Measurements from ENCODE around the gene FAM131A.

The FAM131A gene

DNA sequence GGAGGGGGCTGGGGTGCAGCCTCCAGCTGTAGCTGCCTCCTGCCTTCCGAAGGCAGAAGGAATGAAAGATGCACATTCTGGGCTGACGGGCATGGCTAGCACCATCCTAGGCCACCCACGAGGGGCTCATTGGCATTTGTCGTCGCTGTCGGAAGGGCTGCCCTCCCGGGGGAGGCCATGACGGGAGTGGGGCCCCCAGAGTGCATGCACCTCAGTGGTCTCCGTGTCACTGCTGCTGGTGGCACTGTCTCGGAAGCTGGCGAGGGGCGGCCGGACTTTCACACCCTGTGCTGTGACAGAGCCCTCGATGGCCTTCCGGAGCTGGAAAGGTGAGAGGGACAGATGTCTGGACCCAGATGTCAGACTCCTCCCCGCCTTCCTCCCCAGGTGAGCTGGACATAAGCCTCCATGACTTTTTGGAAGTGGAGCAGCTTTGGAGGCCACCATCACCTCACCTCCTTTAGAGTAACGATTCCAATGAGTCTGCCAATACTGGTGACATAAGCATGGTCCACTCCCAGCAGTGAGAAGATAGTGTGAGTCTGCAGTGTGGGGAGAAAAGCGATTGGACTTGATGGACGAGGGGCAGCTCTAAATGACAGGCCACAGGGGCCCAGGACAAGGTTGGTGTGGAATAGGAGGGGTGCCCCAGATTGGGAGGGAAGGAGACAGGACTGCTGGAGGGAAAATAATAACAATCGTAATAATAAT lies 9.2 kb downstream of the FAM131A start:
- Histone ChIP-seq H4K20me1 (ENCODE audit: low read depth, low read length) (no peaks in the 10 kb centered on the region), H3K4me2 (ENCODE audit: low read depth, low read length, poor library complexity, severe bottlenecking) (no peak overlapping the region), H3K27me3 (ENCODE audit: low read length) (no peaks in the 10 kb centered on the region), H3K4me3 (ENCODE audit: insufficient read depth, low read length, poor library complexity, severe bottlenecking) (no peak overlapping the region), H3F3A (ENCODE audit: insufficient read depth) (no peaks in the 10 kb centered on the region), H3K27ac (ENCODE audit: low read depth, low read length) (no peak overlapping the region), H2AFZ (ENCODE audit: low read depth, low read length, severe bottlenecking) (no peak overlapping the region), H3K9me3 (ENCODE audit: insufficient read depth, low read length) (no peaks in the 10 kb centered on the region), H3K79me2 (ENCODE audit: insufficient read depth, low read length) (no peaks in the 10 kb centered on the region), H3K9me2 (replicated peaks; ENCODE audit: insufficient read depth, low read length) (no peaks in the 10 kb centered on the region), H3K9ac (ENCODE audit: low read length) (no peak overlapping the region), H3K36me3 (ENCODE audit: low read length) (no peaks in the 10 kb centered on the region)
- TF ChIP-seq, protein P1, sequence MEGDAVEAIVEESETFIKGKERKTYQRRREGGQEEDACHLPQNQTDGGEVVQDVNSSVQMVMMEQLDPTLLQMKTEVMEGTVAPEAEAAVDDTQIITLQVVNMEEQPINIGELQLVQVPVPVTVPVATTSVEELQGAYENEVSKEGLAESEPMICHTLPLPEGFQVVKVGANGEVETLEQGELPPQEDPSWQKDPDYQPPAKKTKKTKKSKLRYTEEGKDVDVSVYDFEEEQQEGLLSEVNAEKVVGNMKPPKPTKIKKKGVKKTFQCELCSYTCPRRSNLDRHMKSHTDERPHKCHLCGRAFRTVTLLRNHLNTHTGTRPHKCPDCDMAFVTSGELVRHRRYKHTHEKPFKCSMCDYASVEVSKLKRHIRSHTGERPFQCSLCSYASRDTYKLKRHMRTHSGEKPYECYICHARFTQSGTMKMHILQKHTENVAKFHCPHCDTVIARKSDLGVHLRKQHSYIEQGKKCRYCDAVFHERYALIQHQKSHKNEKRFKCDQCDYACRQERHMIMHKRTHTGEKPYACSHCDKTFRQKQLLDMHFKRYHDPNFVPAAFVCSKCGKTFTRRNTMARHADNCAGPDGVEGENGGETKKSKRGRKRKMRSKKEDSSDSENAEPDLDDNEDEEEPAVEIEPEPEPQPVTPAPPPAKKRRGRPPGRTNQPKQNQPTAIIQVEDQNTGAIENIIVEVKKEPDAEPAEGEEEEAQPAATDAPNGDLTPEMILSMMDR (IDR thresholded peaks at IDR 0.05; ENCODE audit: insufficient read depth, low read length, poor library complexity, severe bottlenecking) = no peak
- no peak for TF ChIP-seq EZH2phosphoT487 (conservative IDR thresholded peaks at IDR 0.05; ENCODE audit: low read length)

DNA sequence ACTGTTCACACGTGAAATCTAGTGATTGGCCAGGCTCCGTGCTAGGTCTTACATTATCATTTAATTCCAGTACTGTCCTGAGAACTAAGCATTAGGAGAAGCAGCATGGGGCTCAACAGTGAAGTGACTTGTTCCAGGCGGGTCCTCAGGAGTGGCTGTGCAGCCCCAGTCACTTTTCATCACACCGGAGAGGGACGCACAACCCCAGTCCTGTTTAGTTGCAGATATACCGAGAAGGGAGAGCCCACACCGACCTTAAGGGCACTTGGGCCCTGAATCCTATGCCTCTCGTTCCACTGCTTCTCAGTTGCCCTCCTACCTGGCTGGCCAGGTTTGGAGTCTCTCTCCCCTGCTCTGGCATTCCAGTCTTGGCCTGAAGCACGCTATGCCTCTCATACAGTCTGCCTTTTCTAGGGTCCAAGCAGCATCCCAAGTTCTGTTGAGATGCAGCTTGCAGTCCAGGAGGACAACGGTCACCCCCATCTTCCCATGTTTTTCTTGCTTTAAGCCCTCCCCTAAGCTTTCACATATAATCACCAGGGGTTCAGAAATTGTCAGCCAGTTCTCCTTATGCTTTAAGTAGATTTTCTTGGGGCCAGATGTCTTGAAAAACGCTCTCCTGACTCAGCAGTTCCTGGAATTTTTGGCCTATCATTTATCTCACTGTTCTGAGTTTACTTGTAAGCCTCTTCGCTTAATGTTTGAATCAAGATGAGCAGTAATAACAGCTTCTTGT lies 10.1 kb downstream of the FAM131A start:
- Histone ChIP-seq H3K36me3 (ENCODE audit: low read length) (no peaks in the 10 kb centered on the region), H3K27ac (ENCODE audit: low read depth, low read length) (no peak overlapping the region), H4K20me1 (ENCODE audit: low read depth, low read length) (no peaks in the 10 kb centered on the region), H3F3A (ENCODE audit: insufficient read depth) (no peaks in the 10 kb centered on the region), H3K9ac (ENCODE audit: low read length) (no peak overlapping the region), H3K4me2 (ENCODE audit: low read depth, low read length, poor library complexity, severe bottlenecking) (no peak overlapping the region), H3K9me3 (ENCODE audit: insufficient read depth, low read length) (no peaks in the 10 kb centered on the region), H3K9me2 (replicated peaks; ENCODE audit: insufficient read depth, low read length) (no peaks in the 10 kb centered on the region), H3K79me2 (ENCODE audit: insufficient read depth, low read length) (no peaks in the 10 kb centered on the region), H2AFZ (ENCODE audit: low read depth, low read length, severe bottlenecking) (no peak overlapping the region), H3K4me3 (ENCODE audit: insufficient read depth, low read length, poor library complexity, severe bottlenecking) (no peak overlapping the region), H3K27me3 (ENCODE audit: low read length) (no peaks in the 10 kb centered on the region)
- TF ChIP-seq EZH2phosphoT487 (conservative IDR thresholded peaks at IDR 0.05; ENCODE audit: low read length) = no peak
- TF ChIP-seq, protein P1 (IDR thresholded peaks at IDR 0.05; ENCODE audit: insufficient read depth, low read length, poor library complexity, severe bottlenecking) = no peak

DNA sequence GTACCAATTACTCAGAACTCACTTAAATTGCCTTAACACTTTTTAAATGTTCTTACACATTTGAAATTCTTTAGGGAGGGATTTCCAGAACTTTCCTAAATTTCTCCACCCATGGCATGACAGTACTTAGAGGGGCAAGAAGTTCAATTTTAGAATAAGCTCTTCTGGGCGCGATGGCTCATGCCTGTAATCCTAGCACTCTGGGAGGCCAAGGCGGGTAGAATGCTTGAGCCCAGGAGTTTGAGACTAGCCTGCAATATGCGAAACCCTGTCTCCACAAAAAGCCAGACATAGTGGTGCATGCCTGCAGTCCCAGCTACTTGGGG lies 10.6 kb downstream of the FAM131A start:
- Histone ChIP-seq H2AFZ (ENCODE audit: low read depth, low read length, severe bottlenecking) (no peak overlapping the region), H3F3A (ENCODE audit: insufficient read depth) (no peaks in the 10 kb centered on the region), H3K79me2 (ENCODE audit: insufficient read depth, low read length) (no peaks in the 10 kb centered on the region), H4K20me1 (ENCODE audit: low read depth, low read length) (no peaks in the 10 kb centered on the region), H3K27ac (ENCODE audit: low read depth, low read length) (no peak overlapping the region), H3K4me2 (ENCODE audit: low read depth, low read length, poor library complexity, severe bottlenecking) (no peak overlapping the region), H3K9me3 (ENCODE audit: insufficient read depth, low read length) (no peaks in the 10 kb centered on the region), H3K4me3 (ENCODE audit: insufficient read depth, low read length, poor library complexity, severe bottlenecking) (no peak overlapping the region), H3K9me2 (replicated peaks; ENCODE audit: insufficient read depth, low read length) (no peaks in the 10 kb centered on the region), H3K27me3 (ENCODE audit: low read length) (no peaks in the 10 kb centered on the region), H3K9ac (ENCODE audit: low read length) (no peak overlapping the region), H3K36me3 (ENCODE audit: low read length) (no peaks in the 10 kb centered on the region)
- TF ChIP-seq, protein P1 (IDR thresholded peaks at IDR 0.05; ENCODE audit: insufficient read depth, low read length, poor library complexity, severe bottlenecking) = no peak
- no peak for TF ChIP-seq EZH2phosphoT487 (conservative IDR thresholded peaks at IDR 0.05; ENCODE audit: low read length)

All from SU-DHL-6 (cell line).